GM23338 (cell line): ENCODE measurements around the gene PACS1. TPM values are rescaled to one million over a fixed set of nuclear protein-coding genes. Genes with fewer than 3 reads are reported as not detected.
A peak's percentile ranks its signal among the peaks of the same experiment; 100 is the strongest.

Source experiments
- ATAC-seq: fragments of 200-7000 bp; cut with Tn5 transposase; 3 replicates; pipeline ENCODE4 v1.9.1; 2020
- DNase-seq: peaks from one replicate; pipeline ENCODE4 v3.0.0-alpha.2; 2015; ENCODE audit warnings: low spot score
- H2AFZ ChIP-seq: fragments of 200-600 bp; sonication (generic); 2 replicates; pipeline ENCODE4 v1.8.0; 2016; ENCODE audit warnings: antibody characterized with exemption, mild to moderate bottlenecking, moderate library complexity
- H3F3A ChIP-seq: fragments of 200-600 bp; sonication (generic); replicated peaks from 2 replicates; pipeline ENCODE4 v1.8.0; 2017; ENCODE audit warnings: antibody characterized with exemption, mixed run types, low read depth
- H3K27ac ChIP-seq: fragments of 200-600 bp; sonication (generic); 2 replicates; pipeline ENCODE4 v1.6.1; 2016; ENCODE audit warnings: low read depth
- H3K27me3 ChIP-seq: fragments of 200-600 bp; sonication (generic); 2 replicates; pipeline ENCODE4 v1.8.0; 2016; ENCODE audit warnings: mild to moderate bottlenecking, mixed run types, moderate library complexity; ENCODE audit not compliant: insufficient read depth
- H3K36me3 ChIP-seq: fragments of 200-600 bp; sonication (generic); 2 replicates; pipeline ENCODE4 v1.8.0; 2016; ENCODE audit warnings: mild to moderate bottlenecking; ENCODE audit not compliant: insufficient read depth
- H3K4me1 ChIP-seq: fragments of 200-600 bp; sonication (generic); 2 replicates; pipeline ENCODE4 v1.8.0; 2016; ENCODE audit warnings: mild to moderate bottlenecking, moderate library complexity; ENCODE audit not compliant: insufficient read depth
- H3K4me2 ChIP-seq: fragments of 200-600 bp; sonication (generic); 2 replicates; pipeline ENCODE4 v1.7.1; 2017; ENCODE audit warnings: mixed run types
- H3K4me3 ChIP-seq: fragments of 200-600 bp; sonication (generic); 2 replicates; pipeline ENCODE4 v1.6.1; 2016; ENCODE audit warnings: mixed run types
- H3K79me2 ChIP-seq: fragments of 200-600 bp; sonication (generic); replicated peaks from 2 replicates; pipeline ENCODE4 v1.8.0; 2017; ENCODE audit warnings: mild to moderate bottlenecking; ENCODE audit not compliant: insufficient read depth
- H3K9me2 ChIP-seq: fragments of 200-600 bp; sonication (generic); 2 replicates; pipeline ENCODE4 v1.8.0; 2017; ENCODE audit not compliant: insufficient read depth
- H4K20me1 ChIP-seq: fragments of 200-600 bp; sonication (generic); replicated peaks from 2 replicates; pipeline ENCODE4 v1.8.0; 2017; ENCODE audit warnings: mild to moderate bottlenecking; ENCODE audit not compliant: insufficient read depth
- H3K27ac Mint-ChIP-seq: 2 replicates; pipeline ENCODE4 v1.8.0; 2020; ENCODE audit warnings: inconsistent platforms, mild to moderate bottlenecking, moderate library complexity, mixed read lengths
- H3K27me3 Mint-ChIP-seq: 3 replicates; pipeline ENCODE4 v1.8.0; 2022; ENCODE audit warnings: low read depth, mild to moderate bottlenecking, moderate library complexity, mixed read lengths, inconsistent platforms; ENCODE audit not compliant: insufficient read depth, poor library complexity
- H3K36me3 Mint-ChIP-seq: 3 replicates; pipeline ENCODE4 v1.8.0; 2021; ENCODE audit warnings: low read depth, mild to moderate bottlenecking, inconsistent platforms, moderate library complexity, mixed read lengths
- H3K4me1 Mint-ChIP-seq: 3 replicates; pipeline ENCODE4 v1.8.0; 2020; ENCODE audit warnings: mild to moderate bottlenecking, inconsistent platforms, mixed read lengths
- H3K4me3 Mint-ChIP-seq: 3 replicates; pipeline ENCODE4 v1.8.0; 2021; ENCODE audit warnings: moderate library complexity, mild to moderate bottlenecking, inconsistent platforms, mixed read lengths
- H3K9me3 Mint-ChIP-seq: 3 replicates; pipeline ENCODE4 v1.8.0; 2020; ENCODE audit warnings: moderate library complexity, mild to moderate bottlenecking, inconsistent platforms, mixed read lengths
- REST ChIP-seq: IDR thresholded peaks from one replicate; pipeline ENCODE4 v1.6.1; 2018; ENCODE audit warnings: antibody characterized with exemption; ENCODE audit not compliant: unreplicated experiment
- ZNF331 ChIP-seq: fragments of 250-450 bp; sonication (Bioruptor Pico); IDR thresholded peaks from 2 replicates; pipeline ENCODE4 v1.5.0; 2020; ENCODE audit warnings: low read depth, mild to moderate bottlenecking, moderate library complexity
- ZNF462 ChIP-seq: fragments of 250-450 bp; sonication (Bioruptor Pico); IDR thresholded peaks from 2 replicates; pipeline ENCODE4 v1.5.0; 2020; ENCODE audit warnings: mild to moderate bottlenecking, moderate library complexity
- polyA plus RNA-seq: library from polyadenylated mRNA; unstranded; fragments of >200 nt; fragmentation: Nextera tagmentation; extraction: Ambion mirVana; gene quantifications from 2 replicates; pipeline ENCODE4 v1.2.1, GENCODE V29; 2016
- total RNA-seq: library from RNA; depleted of rRNA; stranded (reverse); fragments of >200 nt; shearing (Covaris generic); gene quantifications from 2 replicates; pipeline ENCODE4 v1.2.3, GENCODE V29; 2014

Gene PACS1
- total and polyA plus RNA-seq, 2 experiments from 2014 or later = 8.0 to 37.5 TPM

GRCh38 chr11:66142370-66143263 lies 72.5 kb downstream of the PACS1 start:
- Mint-ChIP-seq H3K9me3 (peaks cover 3% of the 10 kb centered on the region; the same call in 2 of the 3 replicates), H3K27me3 (peaks cover 2% of the 10 kb centered on the region), H3K4me3 (no peak overlapping the region), H3K4me1 (peaks cover 15% of the 10 kb centered on the region), H3K27ac (no peak overlapping the region), H3K36me3 (peaks cover 4% of the 10 kb centered on the region; the same call in 2 of the 3 replicates)
- H3F3A ChIP-seq = no peaks in the 10 kb centered on the region
- H3K27ac ChIP-seq = no peak overlapping the region
- peaks cover 6% of the 10 kb centered on the region for H3K4me1 ChIP-seq
- no peaks in the 10 kb centered on the region; the same call in 1 of the 2 replicates for H3K79me2 ChIP-seq
- H3K27me3 ChIP-seq = no peaks in the 10 kb centered on the region
- no peaks in the 10 kb centered on the region for H3K36me3 ChIP-seq
- no peak for ATAC-seq
- no peaks in the 10 kb centered on the region for H3K9me2 ChIP-seq
- DNase-seq = no peak
- no peak overlapping the region for H3K4me3 ChIP-seq
- no peak overlapping the region for H2AFZ ChIP-seq
- no peak for TF ChIP-seq ZNF462
- TF ChIP-seq REST = no peak
- no peak for TF ChIP-seq ZNF331 (CRISPR knock-in tag)
- no peaks in the 10 kb centered on the region for H4K20me1 ChIP-seq
- H3K4me2 ChIP-seq = 0 out of 2 replicates have a peak overlapping the region, but pooled peaks have one; percentile 26
